ENCODE data around the gene CXorf58. TPM values are rescaled to one million over a fixed set of nuclear protein-coding genes. Genes with fewer than 3 reads are reported as not detected.

The CXorf58 gene
- total RNA-seq, 1 donor from 2014 or later: not detected

- peak; percentile 94 for FAIRE-seq
- peaks cover 19% of the 10 kb centered on the region for H3K4me1 Mint-ChIP-seq (ENCODE audit: low read depth, unreplicated experiment)
- H3K4me2 ChIP-seq (ENCODE audit: low read length): peak overlapping the region; percentile 69
These were observed 5.4 kb upstream of the CXorf58 start for GRCh38 chrX:23902419-23902818.

DNA sequence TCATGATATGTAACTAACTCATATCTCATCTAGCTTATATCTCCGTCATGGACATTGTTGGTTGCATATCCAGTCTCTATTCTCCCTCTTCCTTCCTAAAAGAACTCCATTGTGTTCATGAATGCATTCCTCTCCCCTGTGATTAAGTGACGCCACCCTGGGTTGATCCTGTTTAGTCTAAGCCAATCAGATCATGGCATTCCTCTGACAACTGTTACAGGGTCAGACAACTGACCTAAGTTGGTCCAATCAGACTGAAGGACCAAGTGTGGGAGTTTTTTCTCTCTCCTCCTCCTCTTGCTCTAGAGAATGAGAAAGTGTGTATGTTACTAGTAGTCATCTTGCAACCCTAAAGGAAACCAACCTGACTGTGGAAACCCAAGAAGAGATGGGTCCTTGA, 3.7 kb upstream of the CXorf58 start:
- Histone ChIP-seq H3K27me3 (ENCODE audit: insufficient read depth, low read length) (no peaks in the 10 kb centered on the region), H3K79me2 (ENCODE audit: insufficient read depth, low read length) (peaks cover 8% of the 10 kb centered on the region), H3K36me3 (ENCODE audit: insufficient read depth, low read length) (no peaks in the 10 kb centered on the region), H4K20me1 (ENCODE audit: insufficient read depth, low read length) (no peaks in the 10 kb centered on the region), H3K4me2 (ENCODE audit: low read length) (no peak overlapping the region), H2AFZ (ENCODE audit: low read depth, low read length) (no peak overlapping the region), H3K4me3 (ENCODE audit: insufficient read depth, low read depth, low read length) (no peak overlapping the region), H3K4me1 (ENCODE audit: insufficient read depth, low read length) (peaks cover 25% of the 10 kb centered on the region), H3K27ac (ENCODE audit: low read depth, low read length) (peak overlapping the region; percentile 25), H3K9me3 (ENCODE audit: insufficient read depth, low read depth, low read length) (no peaks in the 10 kb centered on the region), H3K9ac (ENCODE audit: low read length) (peak overlapping the region; percentile 31)
- no peak overlapping the region for H3K4me3 Mint-ChIP-seq (ENCODE audit: unreplicated experiment)
- peaks cover 12% of the 10 kb centered on the region for H3K4me1 Mint-ChIP-seq (ENCODE audit: low read depth, unreplicated experiment)
- H3K27me3 Mint-ChIP-seq (ENCODE audit: low read depth, unreplicated experiment): no peaks in the 10 kb centered on the region
- peak; percentile 5 for FAIRE-seq
- peak; percentile 37 for DNase-seq (ENCODE audit: low read depth)
- H3K27ac Mint-ChIP-seq (ENCODE audit: unreplicated experiment): no peak overlapping the region
- H3K36me3 Mint-ChIP-seq (ENCODE audit: low read depth, unreplicated experiment): no peaks in the 10 kb centered on the region
- TF ChIP-seq, protein P1, sequence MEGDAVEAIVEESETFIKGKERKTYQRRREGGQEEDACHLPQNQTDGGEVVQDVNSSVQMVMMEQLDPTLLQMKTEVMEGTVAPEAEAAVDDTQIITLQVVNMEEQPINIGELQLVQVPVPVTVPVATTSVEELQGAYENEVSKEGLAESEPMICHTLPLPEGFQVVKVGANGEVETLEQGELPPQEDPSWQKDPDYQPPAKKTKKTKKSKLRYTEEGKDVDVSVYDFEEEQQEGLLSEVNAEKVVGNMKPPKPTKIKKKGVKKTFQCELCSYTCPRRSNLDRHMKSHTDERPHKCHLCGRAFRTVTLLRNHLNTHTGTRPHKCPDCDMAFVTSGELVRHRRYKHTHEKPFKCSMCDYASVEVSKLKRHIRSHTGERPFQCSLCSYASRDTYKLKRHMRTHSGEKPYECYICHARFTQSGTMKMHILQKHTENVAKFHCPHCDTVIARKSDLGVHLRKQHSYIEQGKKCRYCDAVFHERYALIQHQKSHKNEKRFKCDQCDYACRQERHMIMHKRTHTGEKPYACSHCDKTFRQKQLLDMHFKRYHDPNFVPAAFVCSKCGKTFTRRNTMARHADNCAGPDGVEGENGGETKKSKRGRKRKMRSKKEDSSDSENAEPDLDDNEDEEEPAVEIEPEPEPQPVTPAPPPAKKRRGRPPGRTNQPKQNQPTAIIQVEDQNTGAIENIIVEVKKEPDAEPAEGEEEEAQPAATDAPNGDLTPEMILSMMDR (IDR thresholded peaks at IDR 0.05; ENCODE audit: insufficient read depth, low read depth, low read length): no peak
- no peak for TF ChIP-seq EZH2 (IDR thresholded peaks at IDR 0.05; ENCODE audit: insufficient read depth, low read length)
- no peaks in the 10 kb centered on the region for H3K9me3 Mint-ChIP-seq (ENCODE audit: unreplicated experiment)

More at GRCh38 chrX:23902419-23902818, 5.4 kb upstream of the CXorf58 start:
- Histone ChIP-seq H2AFZ (ENCODE audit: low read depth, low read length) (no peak overlapping the region), H4K20me1 (ENCODE audit: insufficient read depth, low read length) (no peaks in the 10 kb centered on the region), H3K4me3 (ENCODE audit: insufficient read depth, low read depth, low read length) (no peak overlapping the region), H3K4me1 (ENCODE audit: insufficient read depth, low read length) (peaks cover 26% of the 10 kb centered on the region), H3K36me3 (ENCODE audit: insufficient read depth, low read length) (no peaks in the 10 kb centered on the region), H3K79me2 (ENCODE audit: insufficient read depth, low read length) (peaks cover 8% of the 10 kb centered on the region), H3K9ac (ENCODE audit: low read length) (peak overlapping the region; percentile 62), H3K27ac (ENCODE audit: low read depth, low read length) (no peak overlapping the region), H3K27me3 (ENCODE audit: insufficient read depth, low read length) (no peaks in the 10 kb centered on the region), H3K9me3 (ENCODE audit: insufficient read depth, low read depth, low read length) (no peaks in the 10 kb centered on the region)
- TF ChIP-seq, protein P1 (IDR thresholded peaks at IDR 0.05; ENCODE audit: insufficient read depth, low read depth, low read length): peak; percentile 29
- no peak for TF ChIP-seq EZH2 (IDR thresholded peaks at IDR 0.05; ENCODE audit: insufficient read depth, low read length)
- Mint-ChIP-seq H3K27me3 (ENCODE audit: low read depth, unreplicated experiment) (no peaks in the 10 kb centered on the region), H3K36me3 (ENCODE audit: low read depth, unreplicated experiment) (no peaks in the 10 kb centered on the region), H3K27ac (ENCODE audit: unreplicated experiment) (no peak overlapping the region), H3K4me3 (ENCODE audit: unreplicated experiment) (no peak overlapping the region), H3K9me3 (ENCODE audit: unreplicated experiment) (no peaks in the 10 kb centered on the region)
- peak; percentile 30 for DNase-seq (ENCODE audit: low read depth)

GRCh38 chrX:23907111-23907497, 702 bp upstream of the CXorf58 start:
- Histone ChIP-seq H2AFZ (ENCODE audit: low read depth, low read length) (peak overlapping the region; percentile 80), H3K36me3 (ENCODE audit: insufficient read depth, low read length) (no peaks in the 10 kb centered on the region), H3K4me1 (ENCODE audit: insufficient read depth, low read length) (peaks cover 6% of the 10 kb centered on the region), H3K9me3 (ENCODE audit: insufficient read depth, low read depth, low read length) (no peaks in the 10 kb centered on the region), H4K20me1 (ENCODE audit: insufficient read depth, low read length) (no peaks in the 10 kb centered on the region), H3K9ac (ENCODE audit: low read length) (peak overlapping the region; percentile 84), H3K79me2 (ENCODE audit: insufficient read depth, low read length) (peaks cover 6% of the 10 kb centered on the region), H3K4me2 (ENCODE audit: low read length) (peak overlapping the region; percentile 85), H3K27ac (ENCODE audit: low read depth, low read length) (peak overlapping the region; percentile 61), H3K27me3 (ENCODE audit: insufficient read depth, low read length) (no peaks in the 10 kb centered on the region), H3K4me3 (ENCODE audit: insufficient read depth, low read depth, low read length) (peak overlapping the region; percentile 72)
- H3K36me3 Mint-ChIP-seq (ENCODE audit: low read depth, unreplicated experiment): no peaks in the 10 kb centered on the region
- H3K4me1 Mint-ChIP-seq (ENCODE audit: low read depth, unreplicated experiment): peaks cover 7% of the 10 kb centered on the region
- TF ChIP-seq, protein P1 (IDR thresholded peaks at IDR 0.05; ENCODE audit: insufficient read depth, low read depth, low read length): no peak
- TF ChIP-seq EZH2 (IDR thresholded peaks at IDR 0.05; ENCODE audit: insufficient read depth, low read length): no peak
- H3K9me3 Mint-ChIP-seq (ENCODE audit: unreplicated experiment): no peaks in the 10 kb centered on the region
- no peak for DNase-seq (ENCODE audit: low read depth)
- H3K27ac Mint-ChIP-seq (ENCODE audit: unreplicated experiment): no peak overlapping the region
- FAIRE-seq: no peak
- no peaks in the 10 kb centered on the region for H3K27me3 Mint-ChIP-seq (ENCODE audit: low read depth, unreplicated experiment)
- H3K4me3 Mint-ChIP-seq (ENCODE audit: unreplicated experiment): peak overlapping the region; percentile 85
